Activated naive CD4-positive, alpha-beta T cell treated with anti-CD3 and anti-CD28 coated beads, Interleukin-2, amount 50 U/mL, for 24 hours (primary cell): Measurements from ENCODE around the gene LYRM4.

ENCODE experiments used
- H3K27ac Mint-ChIP-seq: one replicate; pipeline ENCODE4 v1.8.0; 2021; ENCODE audit warnings: mild to moderate bottlenecking, mixed read lengths
- H3K27me3 Mint-ChIP-seq: one replicate; pipeline ENCODE4 v1.8.0; 2021; ENCODE audit warnings: mixed read lengths
- H3K36me3 Mint-ChIP-seq: one replicate; pipeline ENCODE4 v1.8.0; 2021; ENCODE audit warnings: mixed read lengths
- H3K4me1 Mint-ChIP-seq: one replicate; pipeline ENCODE4 v1.8.0; 2021; ENCODE audit warnings: mixed read lengths
- H3K4me3 Mint-ChIP-seq: one replicate; pipeline ENCODE4 v1.8.0; 2021; ENCODE audit warnings: mild to moderate bottlenecking, mixed read lengths
- H3K9me3 Mint-ChIP-seq: one replicate; pipeline ENCODE4 v1.8.0; 2021; ENCODE audit warnings: mixed read lengths

LYRM4 gene

DNA sequence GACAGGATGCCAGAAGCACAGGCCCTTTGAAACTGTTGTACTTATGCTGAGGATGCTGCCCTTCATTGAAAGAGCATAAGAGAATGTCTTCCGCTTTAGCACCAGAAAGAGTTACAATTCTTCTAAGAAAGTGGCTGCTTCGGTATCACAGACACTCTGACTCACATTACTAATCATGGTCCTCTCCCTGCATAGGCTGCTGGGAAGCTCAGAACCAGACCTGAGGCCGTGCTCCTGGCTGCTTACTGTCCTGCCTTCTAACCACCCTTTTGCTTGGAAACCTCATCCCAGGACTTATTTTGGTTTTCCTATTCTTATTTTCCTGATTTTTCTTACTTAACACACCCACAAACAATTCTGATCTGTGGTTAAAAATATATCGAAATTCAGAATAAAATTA lies 22.9 kb downstream of the LYRM4 start:
- H3K9me3 Mint-ChIP-seq, result no peaks in the 10 kb centered on the region
- H3K4me3 Mint-ChIP-seq, result no peak overlapping the region
- no peak overlapping the region for H3K27ac Mint-ChIP-seq
- no peaks in the 10 kb centered on the region for H3K4me1 Mint-ChIP-seq
- H3K36me3 Mint-ChIP-seq, result peaks cover 3% of the 10 kb centered on the region
- no peaks in the 10 kb centered on the region for H3K27me3 Mint-ChIP-seq

DNA sequence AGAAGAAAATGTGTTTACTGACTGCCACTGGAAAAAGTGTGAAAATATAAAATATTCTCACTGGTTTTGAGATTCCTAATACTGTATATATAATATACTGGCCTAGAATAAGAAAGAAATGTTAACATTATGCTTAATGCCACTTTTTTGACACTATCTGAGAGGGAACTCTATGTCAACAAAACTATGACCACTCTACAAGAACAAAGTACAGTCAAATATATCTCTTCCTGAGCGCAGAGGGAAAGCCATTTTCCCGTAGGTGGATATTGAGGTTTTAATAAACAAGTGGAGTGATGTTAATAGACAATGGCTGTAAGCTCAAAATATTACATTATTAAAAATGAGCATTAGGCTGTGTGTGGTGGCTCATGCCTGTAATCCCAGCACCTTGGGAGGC lies 24.9 kb downstream of the LYRM4 start:
- Mint-ChIP-seq H3K27ac (no peak overlapping the region), H3K27me3 (no peaks in the 10 kb centered on the region)

GRCh38 chr6:5234874-5235273 lies 25.9 kb downstream of the LYRM4 start:
- no peak overlapping the region for H3K4me3 Mint-ChIP-seq
- no peaks in the 10 kb centered on the region for H3K27me3 Mint-ChIP-seq
- H3K27ac Mint-ChIP-seq, result no peak overlapping the region
- no peaks in the 10 kb centered on the region for H3K9me3 Mint-ChIP-seq
- no peaks in the 10 kb centered on the region for H3K36me3 Mint-ChIP-seq
- H3K4me1 Mint-ChIP-seq, result no peaks in the 10 kb centered on the region

More for the DNA sequence above, 24.9 kb downstream of the LYRM4 start:
- Mint-ChIP-seq H3K36me3 (peaks cover 3% of the 10 kb centered on the region), H3K9me3 (no peaks in the 10 kb centered on the region), H3K4me3 (no peak overlapping the region), H3K4me1 (no peaks in the 10 kb centered on the region)

DNA sequence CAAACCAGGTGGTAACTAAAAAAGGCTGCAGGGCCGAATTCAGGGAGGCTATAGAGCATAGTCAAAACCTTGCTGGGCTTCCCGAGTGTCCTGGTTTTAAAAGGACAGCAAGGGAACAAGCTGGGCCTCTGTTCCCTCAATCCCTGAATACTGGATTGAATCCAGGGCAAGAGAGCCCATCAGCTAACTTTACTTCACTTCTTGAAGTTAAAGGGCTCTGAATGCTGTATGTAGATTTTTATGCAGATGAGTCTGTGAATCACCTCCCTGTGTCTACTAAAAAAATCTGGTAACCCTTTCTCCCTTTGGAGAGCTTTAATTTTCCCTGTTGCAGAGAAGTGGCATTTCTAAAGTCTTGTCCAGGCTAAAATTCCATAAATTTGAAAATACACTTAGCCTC lies 29.5 kb downstream of the LYRM4 start:
- Mint-ChIP-seq H3K4me3 (no peak overlapping the region), H3K9me3 (no peaks in the 10 kb centered on the region), H3K4me1 (no peaks in the 10 kb centered on the region), H3K36me3 (peaks cover 4% of the 10 kb centered on the region), H3K27me3 (no peaks in the 10 kb centered on the region), H3K27ac (no peak overlapping the region)

DNA sequence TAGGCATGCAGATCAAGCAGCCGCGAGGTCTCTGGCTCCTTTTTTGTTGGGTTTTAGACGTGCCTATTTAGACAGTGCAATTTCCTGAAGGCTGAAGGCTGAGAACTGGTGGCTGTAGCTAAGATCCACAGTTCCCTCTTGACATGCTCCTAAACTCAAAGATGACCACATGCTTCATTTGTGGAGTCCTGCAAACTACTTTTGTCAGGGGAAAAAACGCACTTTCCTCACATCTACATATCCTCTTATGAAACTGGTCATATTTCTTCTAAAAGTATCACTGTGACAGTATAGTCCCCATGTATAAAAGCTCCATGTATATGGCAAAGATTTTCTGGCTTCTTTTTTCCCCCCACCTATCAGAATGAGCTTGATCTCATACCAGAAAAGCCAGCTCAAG lies 30.7 kb downstream of the LYRM4 start:
- H3K36me3 Mint-ChIP-seq, result peaks cover 4% of the 10 kb centered on the region
- no peaks in the 10 kb centered on the region for H3K4me1 Mint-ChIP-seq
- no peaks in the 10 kb centered on the region for H3K27me3 Mint-ChIP-seq

DNA sequence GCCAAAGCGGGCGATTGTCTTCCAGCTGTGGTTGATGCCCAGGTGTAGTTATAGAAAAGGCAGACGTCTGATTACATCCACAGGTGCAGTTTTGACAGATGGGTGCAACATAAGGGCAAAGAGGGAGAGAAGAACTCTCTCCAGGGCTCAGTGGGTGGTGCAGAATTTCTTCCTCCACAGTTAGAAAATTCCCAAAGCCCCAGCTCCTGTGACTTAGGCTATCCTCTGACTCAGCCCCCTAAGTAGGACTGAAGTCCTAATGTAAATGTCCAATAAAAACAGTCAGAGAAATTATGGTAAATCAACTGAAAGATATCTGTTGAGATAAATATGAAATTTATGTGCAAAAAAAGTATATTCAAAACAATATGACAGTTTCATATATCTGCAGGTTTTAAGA lies 31.4 kb downstream of the LYRM4 start:
- H3K27me3 Mint-ChIP-seq, result no peaks in the 10 kb centered on the region
- peaks cover 4% of the 10 kb centered on the region for H3K36me3 Mint-ChIP-seq
- H3K9me3 Mint-ChIP-seq, result no peaks in the 10 kb centered on the region
- H3K27ac Mint-ChIP-seq, result no peak overlapping the region
- H3K4me3 Mint-ChIP-seq, result no peak overlapping the region
- H3K4me1 Mint-ChIP-seq, result no peaks in the 10 kb centered on the region

More for the DNA sequence above, 30.7 kb downstream of the LYRM4 start:
- Mint-ChIP-seq H3K9me3 (no peaks in the 10 kb centered on the region), H3K27ac (no peak overlapping the region), H3K4me3 (no peak overlapping the region)

GRCh38 chr6:5223309-5223708 lies 37.4 kb downstream of the LYRM4 start:
- Mint-ChIP-seq H3K9me3 (no peaks in the 10 kb centered on the region), H3K4me1 (no peaks in the 10 kb centered on the region), H3K27ac (no peak overlapping the region), H3K36me3 (peaks cover 16% of the 10 kb centered on the region), H3K27me3 (no peaks in the 10 kb centered on the region), H3K4me3 (no peak overlapping the region)

DNA sequence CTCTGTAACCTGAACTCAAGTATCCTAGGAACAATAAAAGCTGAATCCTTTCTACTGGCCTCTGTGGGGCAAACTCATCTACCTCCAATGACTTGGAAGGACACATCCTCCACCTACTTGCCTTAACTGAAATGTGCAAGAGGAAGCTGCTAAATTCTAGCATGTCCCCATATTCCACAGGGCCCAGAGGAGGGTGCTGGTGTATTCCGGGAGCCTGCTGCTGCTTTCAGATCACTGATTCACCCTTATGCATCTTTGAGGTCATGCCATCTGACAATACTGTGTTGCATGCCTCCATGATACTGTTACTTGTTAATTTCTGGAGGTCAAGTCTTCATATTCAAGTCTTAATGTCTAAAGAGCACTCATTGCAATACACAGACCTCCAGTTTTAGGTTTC lies 40.3 kb downstream of the LYRM4 start:
- Mint-ChIP-seq H3K27ac (no peak overlapping the region), H3K4me1 (no peaks in the 10 kb centered on the region), H3K27me3 (no peaks in the 10 kb centered on the region), H3K9me3 (no peaks in the 10 kb centered on the region), H3K4me3 (no peak overlapping the region), H3K36me3 (peaks cover 13% of the 10 kb centered on the region)

DNA sequence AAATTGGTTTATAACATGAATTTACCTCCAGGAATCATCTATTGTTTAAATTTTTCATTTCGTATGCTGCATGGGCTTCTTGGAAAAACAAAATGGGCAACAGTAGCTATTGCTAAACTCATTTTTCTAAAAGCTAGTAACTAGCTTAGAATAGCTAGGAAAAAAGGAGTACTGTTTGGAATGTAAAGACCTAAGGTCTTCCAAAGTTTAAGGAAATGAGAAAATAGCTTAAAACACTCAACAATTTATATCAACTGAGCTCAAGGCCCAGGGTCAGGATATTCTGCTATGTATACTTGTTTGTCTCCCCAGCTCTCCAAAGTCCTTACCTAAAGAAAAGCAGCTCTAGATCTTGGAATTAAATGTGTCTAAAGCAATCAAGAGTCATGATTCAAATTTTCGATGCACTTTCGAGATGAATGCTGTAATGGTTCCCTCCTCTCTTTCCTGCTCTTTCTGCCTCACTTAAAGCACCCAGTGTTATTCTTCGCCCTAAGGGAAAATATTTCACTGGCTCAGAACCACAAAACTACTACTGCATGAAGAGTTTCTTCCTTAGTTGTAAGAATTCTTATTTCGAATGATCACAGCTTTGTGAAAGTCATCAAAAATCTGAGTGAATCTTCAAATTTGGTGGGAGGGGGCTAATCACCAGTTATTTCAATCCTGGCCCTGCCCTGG lies 41.6 kb downstream of the LYRM4 start:
- Mint-ChIP-seq H3K4me3 (no peak overlapping the region), H3K27me3 (no peaks in the 10 kb centered on the region), H3K9me3 (no peaks in the 10 kb centered on the region), H3K36me3 (peaks cover 18% of the 10 kb centered on the region), H3K4me1 (no peaks in the 10 kb centered on the region), H3K27ac (no peak overlapping the region)

- H3K36me3 Mint-ChIP-seq, result peaks cover 22% of the 10 kb centered on the region
- H3K4me1 Mint-ChIP-seq, result peaks cover 3% of the 10 kb centered on the region
- no peak overlapping the region for H3K4me3 Mint-ChIP-seq
- H3K9me3 Mint-ChIP-seq, result no peaks in the 10 kb centered on the region
- no peaks in the 10 kb centered on the region for H3K27me3 Mint-ChIP-seq
- H3K27ac Mint-ChIP-seq, result no peak overlapping the region
Observed at GRCh38 chr6:5217356-5217755, 43.4 kb downstream of the LYRM4 start.

GRCh38 chr6:5215799-5216198 lies 45.0 kb downstream of the LYRM4 start:
- Mint-ChIP-seq H3K9me3 (no peaks in the 10 kb centered on the region), H3K27me3 (no peaks in the 10 kb centered on the region), H3K36me3 (peaks cover 18% of the 10 kb centered on the region), H3K27ac (no peak overlapping the region), H3K4me3 (no peak overlapping the region), H3K4me1 (peaks cover 10% of the 10 kb centered on the region)

GRCh38 chr6:5215159-5215558 lies 45.6 kb downstream of the LYRM4 start:
- Mint-ChIP-seq H3K27ac (no peak overlapping the region), H3K4me3 (no peak overlapping the region), H3K36me3 (peaks cover 20% of the 10 kb centered on the region), H3K27me3 (no peaks in the 10 kb centered on the region), H3K9me3 (no peaks in the 10 kb centered on the region), H3K4me1 (peaks cover 13% of the 10 kb centered on the region)

GRCh38 chr6:5214570-5215052 lies 46.1 kb downstream of the LYRM4 start:
- peaks cover 13% of the 10 kb centered on the region for H3K4me1 Mint-ChIP-seq
- H3K9me3 Mint-ChIP-seq, result no peaks in the 10 kb centered on the region
- peaks cover 20% of the 10 kb centered on the region for H3K36me3 Mint-ChIP-seq
- no peaks in the 10 kb centered on the region for H3K27me3 Mint-ChIP-seq
- H3K4me3 Mint-ChIP-seq, result no peak overlapping the region
- H3K27ac Mint-ChIP-seq, result no peak overlapping the region

DNA sequence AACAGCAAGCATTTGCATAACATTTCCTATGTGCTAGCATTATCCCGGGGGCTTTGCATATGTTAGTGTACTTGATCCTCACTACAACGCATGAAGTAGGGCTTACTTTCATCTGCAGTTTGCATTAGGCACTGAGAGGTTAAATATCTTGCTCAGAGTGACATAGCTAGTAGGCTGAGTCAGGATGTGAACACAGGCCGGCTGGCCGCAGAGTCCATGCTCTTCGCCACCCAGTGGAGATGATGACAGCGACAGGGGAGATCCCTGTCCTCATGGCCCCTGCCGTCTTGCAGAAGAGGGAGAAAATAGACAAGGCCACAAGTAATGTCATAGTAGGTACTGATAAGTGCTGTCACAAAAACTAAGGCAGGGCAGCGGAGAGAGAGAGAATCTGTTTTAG lies 46.9 kb downstream of the LYRM4 start:
- H3K4me3 Mint-ChIP-seq, result no peak overlapping the region
- H3K36me3 Mint-ChIP-seq, result peaks cover 20% of the 10 kb centered on the region
- H3K9me3 Mint-ChIP-seq, result no peaks in the 10 kb centered on the region
- H3K27ac Mint-ChIP-seq, result no peak overlapping the region
- H3K4me1 Mint-ChIP-seq, result peaks cover 13% of the 10 kb centered on the region
- no peaks in the 10 kb centered on the region for H3K27me3 Mint-ChIP-seq

DNA sequence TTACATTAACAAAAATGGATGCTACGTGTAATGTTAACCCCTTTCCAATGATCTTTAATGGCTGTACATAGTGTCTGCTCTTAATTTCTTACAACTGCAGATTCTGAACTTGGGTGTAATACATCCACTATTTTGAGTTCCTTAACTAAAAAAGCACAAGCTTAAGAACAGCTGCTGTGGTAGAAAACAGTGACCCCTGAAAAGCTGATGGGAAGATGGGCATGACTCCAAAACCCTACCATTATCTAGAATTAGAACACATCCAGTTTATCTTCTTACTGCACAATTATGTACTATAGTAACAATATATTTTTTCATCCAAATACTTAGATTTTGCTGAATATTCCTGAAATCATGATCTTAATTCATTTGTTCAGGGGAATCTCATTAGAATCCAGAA lies 49.3 kb downstream of the LYRM4 start:
- H3K27ac Mint-ChIP-seq, result no peak overlapping the region
- H3K27me3 Mint-ChIP-seq, result no peaks in the 10 kb centered on the region
- H3K36me3 Mint-ChIP-seq, result peaks cover 30% of the 10 kb centered on the region
- no peaks in the 10 kb centered on the region for H3K9me3 Mint-ChIP-seq
- no peak overlapping the region for H3K4me3 Mint-ChIP-seq
- H3K4me1 Mint-ChIP-seq, result peaks cover 13% of the 10 kb centered on the region

GRCh38 chr6:5208471-5208971 lies 52.2 kb downstream of the LYRM4 start:
- H3K27me3 Mint-ChIP-seq, result no peaks in the 10 kb centered on the region
- H3K4me3 Mint-ChIP-seq, result no peak overlapping the region
- H3K36me3 Mint-ChIP-seq, result peaks cover 24% of the 10 kb centered on the region
- H3K9me3 Mint-ChIP-seq, result no peaks in the 10 kb centered on the region
- H3K4me1 Mint-ChIP-seq, result peaks cover 13% of the 10 kb centered on the region
- no peak overlapping the region for H3K27ac Mint-ChIP-seq

DNA sequence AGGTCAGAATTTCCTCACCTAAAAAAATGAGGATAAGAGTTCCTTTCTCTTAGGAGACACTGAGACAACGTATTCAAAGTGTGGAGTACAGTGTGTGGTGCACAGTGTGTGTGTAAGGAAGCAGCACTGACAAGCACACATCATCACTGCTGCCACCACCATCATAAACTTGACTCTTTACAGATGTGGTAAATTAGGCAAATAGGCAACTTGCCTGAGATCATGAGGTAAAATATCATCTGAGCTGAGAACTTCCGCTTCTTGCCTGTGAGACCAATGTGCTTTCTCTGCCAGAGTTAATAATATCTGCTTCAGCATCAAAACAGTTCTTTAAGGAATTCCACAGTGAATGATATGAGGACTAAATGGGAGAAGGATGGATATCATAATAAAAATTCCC lies 52.7 kb downstream of the LYRM4 start:
- H3K27me3 Mint-ChIP-seq, result no peaks in the 10 kb centered on the region
- H3K9me3 Mint-ChIP-seq, result no peaks in the 10 kb centered on the region
- peaks cover 24% of the 10 kb centered on the region for H3K36me3 Mint-ChIP-seq
- H3K4me3 Mint-ChIP-seq, result no peak overlapping the region
- no peak overlapping the region for H3K27ac Mint-ChIP-seq
- peaks cover 13% of the 10 kb centered on the region for H3K4me1 Mint-ChIP-seq
